K562 (cell line): ENCODE measurements around the gene CNIH4. TPM values are rescaled to one million over a fixed set of nuclear protein-coding genes. Genes with fewer than 3 reads are reported as not detected.

ENCODE experiments used
- CBFA2T2 ChIP-seq: fragments of 450-650 bp; conservative IDR thresholded peaks from 2 replicates; pipeline ENCODE4 v1.6.1; 2017; ENCODE audit warnings: mild to moderate bottlenecking
- CREB1 ChIP-seq, 2 experiments: sonication (generic) in 1 of 2; formaldehyde crosslinking in 1 of 2; IDR thresholded peaks; 2 replicates each; pipeline versions ENCODE4 v1.6.1 to v1.8.0; 2012 to 2022; ENCODE audit warnings: inconsistent platforms in 1 of 2, mild to moderate bottlenecking in 1 of 2, missing genetic modification reagents in 1 of 2, moderate library complexity in 1 of 2
- PML ChIP-seq: IDR thresholded peaks from 2 replicates; pipeline ENCODE4 v1.6.1; 2012; ENCODE audit warnings: low read length, inconsistent platforms
- PPARD ChIP-seq: fragments of 250-450 bp; sonication (Bioruptor Pico); IDR thresholded peaks from 2 replicates; pipeline ENCODE4 v1.8.0; 2022; ENCODE audit warnings: inconsistent platforms, mild to moderate bottlenecking, moderate library complexity
- RCOR1 ChIP-seq, 2 experiments: IDR thresholded peaks; 2 replicates each; pipeline ENCODE4 v1.6.1; 2012; ENCODE audit warnings: low read depth in 2 of 2, low read length in 2 of 2, borderline replicate concordance in 1 of 2, improper control_type of control experiment in 1 of 2
- SREBF1 ChIP-seq: fragments of 150-350 bp; IDR thresholded peaks from 2 replicates; pipeline ENCODE4 v1.6.1; 2014; ENCODE audit warnings: antibody characterized with exemption, low read depth, low read length, borderline replicate concordance
- ZNF224 ChIP-seq: sonication (generic); formaldehyde crosslinking; IDR thresholded peaks from 2 replicates; pipeline ENCODE4 v1.8.0; 2022; ENCODE audit warnings: mild to moderate bottlenecking, missing genetic modification reagents
- ZNF785 ChIP-seq: fragments of 250-450 bp; sonication (Bioruptor Pico); IDR thresholded peaks from 2 replicates; pipeline ENCODE4 v1.4.0; 2020; ENCODE audit warnings: mild to moderate bottlenecking
- polyA plus RNA-seq, 8 experiments: library from polyadenylated mRNA; depleted of rRNA in 4 of 8; stranded (reverse) in 5 of 8; unstranded in 3 of 8; fragments of >200 nt; fragmentation: Nextera tagmentation in 2 of 8; fragmentation: Illumina TruSeq in 1 of 8; extraction: Ambion mirVana in 2 of 8; extraction: Trizol in 1 of 8; gene quantifications; 2 replicates each; pipeline versions ENCODE4 v1.2.1 to v1.2.3, GENCODE V29; 2011 to 2014; ENCODE audit warnings: inconsistent platforms in 1 of 8, missing spikeins in 1 of 8
- total RNA-seq, 7 experiments: library from RNA; depleted of rRNA in 6 of 7; stranded (reverse); fragments of >200 nt in 6 of 7; fragmentation: Illumina TruSeq in 2 of 7; extraction: Trizol in 2 of 7; gene quantifications; 2 replicates each; pipeline versions ENCODE4 v1.2.1 to v1.2.3, GENCODE V29; 2011 to 2021; ENCODE audit warnings: low replicate concordance in 1 of 7
- TF ChIP-seq, protein P1 (sequence below): sonication (generic); formaldehyde crosslinking; IDR thresholded peaks from 2 replicates; pipeline ENCODE4 v1.8.1; 2023; ENCODE audit warnings: mild to moderate bottlenecking, missing genetic modification reagents
- TF ChIP-seq, protein P2 (sequence below): sonication (generic); formaldehyde crosslinking; IDR thresholded peaks from 2 replicates; pipeline ENCODE4 v1.8.0; 2022; ENCODE audit warnings: missing genetic modification reagents, mild to moderate bottlenecking, moderate library complexity, borderline replicate concordance
- TF ChIP-seq, protein P3 (sequence below), 2 experiments: IDR thresholded peaks; 2 replicates each; pipeline ENCODE4 v1.6.1; 2012; ENCODE audit warnings: improper control_type of control experiment in 2 of 2, low read depth in 2 of 2, low read length in 2 of 2, borderline replicate concordance in 1 of 2
- TF ChIP-seq, protein P4 (sequence below): fragments of 450-650 bp; formaldehyde crosslinking; IDR thresholded peaks from 2 replicates; pipeline ENCODE4 v1.4.0; 2020; ENCODE audit warnings: mild to moderate bottlenecking, mixed read lengths
- TF ChIP-seq, protein P5 (sequence below), 2 experiments: fragments of 150-350 bp in 1 of 2; IDR thresholded peaks; 2 replicates each; pipeline ENCODE4 v1.6.1; 2012 to 2016; ENCODE audit warnings: low read depth in 2 of 2, low read length in 2 of 2, mild to moderate bottlenecking in 1 of 2, moderate library complexity in 1 of 2

The CNIH4 gene
- total and polyA plus RNA-seq, 9 of the 15 experiments (the other 6 are each of a cell fraction or from before 2014, with no cell fraction given), result 41.3 to 266 (median 61.1) TPM

DNA sequence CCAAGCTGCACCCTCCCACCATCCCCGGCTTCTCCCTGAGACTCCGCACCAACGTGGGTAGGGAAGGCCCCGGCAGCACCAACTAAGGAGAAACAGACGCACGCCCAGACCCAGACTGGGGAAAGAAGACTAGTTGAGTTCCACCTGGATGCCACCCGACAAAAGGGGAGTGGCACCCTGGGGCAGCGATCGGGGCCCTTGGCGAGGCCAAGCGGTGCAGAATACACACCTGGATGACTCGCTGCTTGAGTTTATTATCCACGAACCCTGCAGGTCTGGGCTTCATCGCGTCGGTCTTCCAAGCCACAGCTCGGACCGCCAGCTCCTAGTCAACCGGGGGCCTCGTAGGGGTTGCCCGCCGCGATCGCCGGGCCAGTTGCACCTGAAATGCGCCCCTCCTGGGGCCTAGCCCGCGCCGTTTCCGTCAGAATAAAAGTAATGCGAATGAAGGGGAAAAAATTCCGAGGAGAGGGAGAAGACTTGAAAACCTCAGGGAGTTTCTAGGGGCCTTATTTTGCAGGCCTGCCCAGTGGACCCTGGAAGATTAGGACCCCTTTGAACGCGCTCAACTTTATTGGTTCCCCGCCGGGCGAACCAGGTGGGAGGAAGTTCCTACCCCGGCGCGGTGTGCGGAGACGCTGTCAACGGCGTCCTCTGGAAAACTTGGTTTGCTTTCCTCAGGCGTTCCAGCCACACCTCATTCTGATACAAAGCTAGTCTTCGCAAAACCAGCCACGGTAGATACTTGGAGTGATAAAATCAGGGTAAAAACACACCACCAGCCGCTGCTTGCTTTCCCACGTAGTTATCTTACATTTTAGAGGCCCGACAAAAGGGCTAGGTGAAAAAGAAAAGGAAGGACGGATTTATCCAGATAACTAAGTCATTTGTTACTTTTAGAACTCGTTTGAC, 26.6 kb upstream of the CNIH4 start, which contains the start of gene NVL (continued):
- no peak for TF ChIP-seq ZNF785
- TF ChIP-seq, protein P1, sequence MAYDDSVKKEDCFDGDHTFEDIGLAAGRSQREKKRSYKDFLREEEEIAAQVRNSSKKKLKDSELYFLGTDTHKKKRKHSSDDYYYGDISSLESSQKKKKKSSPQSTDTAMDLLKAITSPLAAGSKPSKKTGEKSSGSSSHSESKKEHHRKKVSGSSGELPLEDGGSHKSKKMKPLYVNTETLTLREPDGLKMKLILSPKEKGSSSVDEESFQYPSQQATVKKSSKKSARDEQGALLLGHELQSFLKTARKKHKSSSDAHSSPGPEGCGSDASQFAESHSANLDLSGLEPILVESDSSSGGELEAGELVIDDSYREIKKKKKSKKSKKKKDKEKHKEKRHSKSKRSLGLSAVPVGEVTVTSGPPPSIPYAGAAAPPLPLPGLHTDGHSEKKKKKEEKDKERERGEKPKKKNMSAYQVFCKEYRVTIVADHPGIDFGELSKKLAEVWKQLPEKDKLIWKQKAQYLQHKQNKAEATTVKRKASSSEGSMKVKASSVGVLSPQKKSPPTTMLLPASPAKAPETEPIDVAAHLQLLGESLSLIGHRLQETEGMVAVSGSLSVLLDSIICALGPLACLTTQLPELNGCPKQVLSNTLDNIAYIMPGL, result no peak; the same call in 1 of the 2 replicates
- TF ChIP-seq, protein P2, sequence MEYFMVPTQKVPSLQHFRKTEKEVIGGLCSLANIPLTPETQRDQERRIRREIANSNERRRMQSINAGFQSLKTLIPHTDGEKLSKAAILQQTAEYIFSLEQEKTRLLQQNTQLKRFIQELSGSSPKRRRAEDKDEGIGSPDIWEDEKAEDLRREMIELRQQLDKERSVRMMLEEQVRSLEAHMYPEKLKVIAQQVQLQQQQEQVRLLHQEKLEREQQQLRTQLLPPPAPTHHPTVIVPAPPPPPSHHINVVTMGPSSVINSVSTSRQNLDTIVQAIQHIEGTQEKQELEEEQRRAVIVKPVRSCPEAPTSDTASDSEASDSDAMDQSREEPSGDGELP (CRISPR knock-in tag), result peak; percentile 79; the same call in 1 of the 2 replicates
- TF ChIP-seq PPARD (CRISPR knock-in tag), result no peak
- TF ChIP-seq, protein P3, sequence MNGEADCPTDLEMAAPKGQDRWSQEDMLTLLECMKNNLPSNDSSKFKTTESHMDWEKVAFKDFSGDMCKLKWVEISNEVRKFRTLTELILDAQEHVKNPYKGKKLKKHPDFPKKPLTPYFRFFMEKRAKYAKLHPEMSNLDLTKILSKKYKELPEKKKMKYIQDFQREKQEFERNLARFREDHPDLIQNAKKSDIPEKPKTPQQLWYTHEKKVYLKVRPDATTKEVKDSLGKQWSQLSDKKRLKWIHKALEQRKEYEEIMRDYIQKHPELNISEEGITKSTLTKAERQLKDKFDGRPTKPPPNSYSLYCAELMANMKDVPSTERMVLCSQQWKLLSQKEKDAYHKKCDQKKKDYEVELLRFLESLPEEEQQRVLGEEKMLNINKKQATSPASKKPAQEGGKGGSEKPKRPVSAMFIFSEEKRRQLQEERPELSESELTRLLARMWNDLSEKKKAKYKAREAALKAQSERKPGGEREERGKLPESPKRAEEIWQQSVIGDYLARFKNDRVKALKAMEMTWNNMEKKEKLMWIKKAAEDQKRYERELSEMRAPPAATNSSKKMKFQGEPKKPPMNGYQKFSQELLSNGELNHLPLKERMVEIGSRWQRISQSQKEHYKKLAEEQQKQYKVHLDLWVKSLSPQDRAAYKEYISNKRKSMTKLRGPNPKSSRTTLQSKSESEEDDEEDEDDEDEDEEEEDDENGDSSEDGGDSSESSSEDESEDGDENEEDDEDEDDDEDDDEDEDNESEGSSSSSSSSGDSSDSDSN (IDR thresholded peaks at IDR 0.05; ENCODE audit: borderline replicate concordance in 1 of 2, low read depth in 2 of 2, low read length in 2 of 2), result peak; percentile 57 to 78; a peak in 1 of 4 replicates
- TF ChIP-seq SREBF1, result no peak
- TF ChIP-seq RCOR1 (IDR thresholded peaks at IDR 0.05; ENCODE audit: borderline replicate concordance in 1 of 2, low read depth in 2 of 2, low read length in 2 of 2), result peak in 1 of 2 experiments; percentile 86; a peak in 3 of 4 replicates
- TF ChIP-seq, protein P4, sequence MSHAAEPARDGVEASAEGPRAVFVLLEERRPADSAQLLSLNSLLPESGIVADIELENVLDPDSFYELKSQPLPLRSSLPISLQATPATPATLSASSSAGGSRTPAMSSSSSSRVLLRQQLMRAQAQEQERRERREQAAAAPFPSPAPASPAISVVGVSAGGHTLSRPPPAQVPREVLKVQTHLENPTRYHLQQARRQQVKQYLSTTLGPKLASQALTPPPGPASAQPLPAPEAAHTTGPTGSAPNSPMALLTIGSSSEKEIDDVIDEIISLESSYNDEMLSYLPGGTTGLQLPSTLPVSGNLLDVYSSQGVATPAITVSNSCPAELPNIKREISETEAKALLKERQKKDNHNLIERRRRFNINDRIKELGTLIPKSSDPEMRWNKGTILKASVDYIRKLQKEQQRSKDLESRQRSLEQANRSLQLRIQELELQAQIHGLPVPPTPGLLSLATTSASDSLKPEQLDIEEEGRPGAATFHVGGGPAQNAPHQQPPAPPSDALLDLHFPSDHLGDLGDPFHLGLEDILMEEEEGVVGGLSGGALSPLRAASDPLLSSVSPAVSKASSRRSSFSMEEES (CRISPR knock-in tag), result 0 out of 2 replicates have a peak, but pooled peaks have one; percentile 6
- TF ChIP-seq CBFA2T2, result no peak
- peak; percentile 69; the same call in 1 of the 2 replicates for TF ChIP-seq CREB1 (IDR thresholded peaks at IDR 0.05)
- TF ChIP-seq CREB1 (CRISPR knock-in tag; IDR thresholded peaks at IDR 0.05), result peak; percentile 58; the same call in 1 of the 2 replicates
- TF ChIP-seq ZNF224 (CRISPR knock-in tag), result no peak
- TF ChIP-seq, protein P5, sequence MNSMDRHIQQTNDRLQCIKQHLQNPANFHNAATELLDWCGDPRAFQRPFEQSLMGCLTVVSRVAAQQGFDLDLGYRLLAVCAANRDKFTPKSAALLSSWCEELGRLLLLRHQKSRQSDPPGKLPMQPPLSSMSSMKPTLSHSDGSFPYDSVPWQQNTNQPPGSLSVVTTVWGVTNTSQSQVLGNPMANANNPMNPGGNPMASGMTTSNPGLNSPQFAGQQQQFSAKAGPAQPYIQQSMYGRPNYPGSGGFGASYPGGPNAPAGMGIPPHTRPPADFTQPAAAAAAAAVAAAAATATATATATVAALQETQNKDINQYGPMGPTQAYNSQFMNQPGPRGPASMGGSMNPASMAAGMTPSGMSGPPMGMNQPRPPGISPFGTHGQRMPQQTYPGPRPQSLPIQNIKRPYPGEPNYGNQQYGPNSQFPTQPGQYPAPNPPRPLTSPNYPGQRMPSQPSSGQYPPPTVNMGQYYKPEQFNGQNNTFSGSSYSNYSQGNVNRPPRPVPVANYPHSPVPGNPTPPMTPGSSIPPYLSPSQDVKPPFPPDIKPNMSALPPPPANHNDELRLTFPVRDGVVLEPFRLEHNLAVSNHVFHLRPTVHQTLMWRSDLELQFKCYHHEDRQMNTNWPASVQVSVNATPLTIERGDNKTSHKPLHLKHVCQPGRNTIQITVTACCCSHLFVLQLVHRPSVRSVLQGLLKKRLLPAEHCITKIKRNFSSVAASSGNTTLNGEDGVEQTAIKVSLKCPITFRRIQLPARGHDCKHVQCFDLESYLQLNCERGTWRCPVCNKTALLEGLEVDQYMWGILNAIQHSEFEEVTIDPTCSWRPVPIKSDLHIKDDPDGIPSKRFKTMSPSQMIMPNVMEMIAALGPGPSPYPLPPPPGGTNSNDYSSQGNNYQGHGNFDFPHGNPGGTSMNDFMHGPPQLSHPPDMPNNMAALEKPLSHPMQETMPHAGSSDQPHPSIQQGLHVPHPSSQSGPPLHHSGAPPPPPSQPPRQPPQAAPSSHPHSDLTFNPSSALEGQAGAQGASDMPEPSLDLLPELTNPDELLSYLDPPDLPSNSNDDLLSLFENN (IDR thresholded peaks at IDR 0.05; ENCODE audit: low read depth in 2 of 2, low read length in 2 of 2), result peak in 1 of 2 experiments; percentile 78; a peak in 2 of 4 replicates
- peak; percentile 86 for TF ChIP-seq PML
